Measurements from ENCODE around the gene SYNJ2BP.

Gene SYNJ2BP

DNA sequence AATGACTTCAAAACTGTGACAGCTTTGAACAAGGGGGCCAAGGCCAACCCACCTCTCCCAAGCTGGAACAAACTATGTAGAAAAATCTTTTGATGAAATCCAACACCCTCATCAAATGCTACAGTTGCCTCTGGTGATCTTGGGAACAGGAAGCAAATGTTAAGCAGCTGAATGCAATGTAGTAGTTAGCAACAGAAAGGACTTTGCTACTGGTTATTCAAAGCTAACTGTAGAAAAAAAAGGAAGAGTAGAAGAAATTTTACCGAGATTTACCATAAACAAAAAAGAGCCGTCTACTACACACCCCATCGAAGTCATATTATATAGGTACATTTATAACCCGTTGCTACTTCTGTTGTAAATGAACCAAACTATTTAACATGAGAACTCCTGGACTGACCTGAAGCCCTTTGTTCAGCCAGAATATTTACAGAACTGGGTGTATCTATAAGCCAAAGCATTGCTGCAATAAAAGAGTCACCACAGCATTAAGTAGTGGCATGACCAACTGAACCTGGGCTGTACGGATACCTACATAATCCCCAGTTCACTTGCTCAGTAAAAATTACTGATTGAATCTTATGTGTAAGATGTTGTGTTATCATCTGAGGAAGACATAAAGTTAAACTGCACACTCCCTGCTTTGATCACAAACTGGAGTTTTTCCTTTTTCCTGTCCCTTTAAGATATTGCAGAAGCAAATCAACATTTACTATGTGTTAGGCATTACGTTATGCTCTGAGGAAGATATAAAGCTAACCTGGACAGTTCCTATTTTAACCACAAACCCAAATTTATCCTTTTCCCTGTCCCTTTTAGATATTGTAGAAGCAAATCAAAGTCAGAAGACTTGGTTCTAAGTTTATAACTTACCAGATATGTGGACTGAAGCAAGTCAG is 25.1 kb downstream of the SYNJ2BP start:
- DNase-seq (ENCODE audit: low read depth): no peak

DNA sequence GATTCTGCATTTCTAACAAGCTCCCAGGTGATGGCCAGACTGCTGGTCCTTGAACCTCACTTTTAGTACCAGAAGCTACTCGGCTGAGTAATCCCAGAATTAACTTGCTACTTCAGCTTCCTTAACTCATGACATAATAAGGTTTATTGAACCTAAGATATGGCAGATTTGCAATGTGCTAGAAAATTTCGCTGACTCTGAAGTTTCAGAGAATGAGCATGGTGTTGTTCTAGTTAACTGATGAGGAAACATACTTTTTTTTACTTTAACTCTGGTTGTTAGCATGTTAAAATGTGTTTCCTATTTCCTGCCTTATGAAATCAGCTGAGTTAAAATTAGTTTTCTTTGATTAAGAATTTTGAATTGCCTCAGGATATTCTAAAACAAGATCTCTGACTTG is 34.4 kb downstream of the SYNJ2BP start:
- DNase-seq (ENCODE audit: low read depth): no peak

DNA sequence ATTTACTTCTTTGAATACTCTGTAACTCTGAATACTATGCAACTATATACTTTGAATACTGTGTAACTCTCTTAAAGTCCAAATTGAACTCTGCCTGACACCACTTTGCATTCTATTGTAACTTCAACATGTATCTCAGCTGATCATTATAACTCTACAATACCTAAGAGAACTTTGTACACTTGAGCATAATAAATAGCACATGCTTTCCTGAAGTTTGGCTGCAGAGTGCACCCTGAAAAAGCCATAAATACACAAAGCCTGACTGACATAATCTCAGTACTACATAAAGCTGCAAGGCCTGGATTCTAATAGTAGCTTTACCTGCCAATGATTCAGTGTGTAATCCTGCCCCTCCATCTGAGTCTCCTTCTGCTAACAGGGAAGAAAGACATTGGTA is 36.1 kb downstream of the SYNJ2BP start:
- DNase-seq (ENCODE audit: low read depth): no peak

DNA sequence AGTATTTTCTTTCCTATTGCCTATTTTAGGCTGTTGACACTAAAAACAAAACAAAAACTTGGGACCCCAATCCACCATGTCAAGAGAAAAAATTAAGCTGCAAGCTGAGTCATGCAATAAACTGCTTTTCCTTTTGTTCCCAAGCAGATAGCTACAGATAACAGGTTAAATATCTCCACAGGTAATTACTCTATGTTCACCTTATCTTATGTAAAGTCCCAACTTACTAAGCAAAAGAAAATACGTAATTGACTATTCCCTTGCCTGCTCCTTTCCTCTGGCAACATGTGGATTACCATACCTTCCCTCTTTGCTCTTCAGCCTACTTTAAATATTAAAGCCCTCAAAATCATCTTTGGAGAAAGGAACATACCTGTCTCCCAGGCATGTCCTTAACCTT is 38.2 kb downstream of the SYNJ2BP start:
- no peak for DNase-seq (ENCODE audit: low read depth)

Data from stimulated activated CD8-positive, alpha-beta memory T cell treated with anti-CD3 and anti-CD28 coated beads, Interleukin-12 subunit alpha, Interleukin-12 subunit beta, amount 100 ng/mL, for 4 hours (primary cell).